ENCODE data around the gene TTLL5. TPM values are rescaled to one million over a fixed set of nuclear protein-coding genes. Genes with fewer than 3 reads are reported as not detected.

Gene TTLL5
- polyA plus RNA-seq, 3 donors: 4.2 to 7.2 (median 4.7) TPM

- no peak overlapping the region for H3K4me2 ChIP-seq (replicated peaks; ENCODE audit: extremely low read depth, low read length, poor library complexity, severe bottlenecking)
Observed at GRCh38 chr14:75968456-75968855, 307.4 kb downstream of the TTLL5 start.

GRCh38 chr14:75969126-75969525 lies 308.1 kb downstream of the TTLL5 start:
- H3K79me2 ChIP-seq (ENCODE audit: insufficient read depth, low read length): no peaks in the 10 kb centered on the region
- no peaks in the 10 kb centered on the region for H3K4me1 ChIP-seq (ENCODE audit: control insufficient read depth in 1 of 2, insufficient read depth in 2 of 2, low read length in 2 of 2)
- H3K4me3 ChIP-seq (replicated peaks in 1 of 3; ENCODE audit: low read depth in 2 of 3, low read length in 3 of 3): no peak overlapping the region
- H3K36me3 ChIP-seq (replicated peaks in 1 of 2; ENCODE audit: control insufficient read depth in 1 of 2, insufficient read depth in 2 of 2, low read length in 2 of 2): no peaks in the 10 kb centered on the region
- H3K27ac ChIP-seq (ENCODE audit: low read depth in 1 of 2, low read length in 2 of 2): no peak overlapping the region
- Mint-ChIP-seq H3K27ac (no peak overlapping the region), H3K27me3 (ENCODE audit: low read depth in 3 of 3) (no peaks in the 10 kb centered on the region), H3K4me1 (no peaks in the 10 kb centered on the region), H3K9me3 (no peaks in the 10 kb centered on the region), H3K36me3 (peaks cover 0 to 4% of the 10 kb centered on the region in 2 donors), H3K4me3 (no peak overlapping the region)
- no peak for TF ChIP-seq CTCF (IDR thresholded peaks at IDR 0.05)
- H3K27me3 ChIP-seq (ENCODE audit: control insufficient read depth in 2 of 2, insufficient read depth in 2 of 2, low read length in 2 of 2): no peaks in the 10 kb centered on the region
- no peak overlapping the region for H2AFZ ChIP-seq (ENCODE audit: insufficient read depth, low read depth, low read length, poor library complexity, severe bottlenecking)
- no CpG with 5 or more reads among the region's 4 CpGs for WGBS (ENCODE audit: insufficient coverage)
- no peaks in the 10 kb centered on the region for H4K20me1 ChIP-seq (ENCODE audit: insufficient read depth, low read length)
- H3K9me3 ChIP-seq (replicated peaks in 1 of 2; ENCODE audit: control insufficient read depth in 1 of 2, insufficient read depth in 1 of 2, low read length in 2 of 2): no peaks in the 10 kb centered on the region
- intact Hi-C loops (cut with micrococcal nuclease): no loop called here
- DNase-seq: no peak
- H3K9ac ChIP-seq (ENCODE audit: insufficient read depth, low read length, poor library complexity, severe bottlenecking): no peak overlapping the region
- no peak overlapping the region for H3K4me2 ChIP-seq (replicated peaks; ENCODE audit: extremely low read depth, low read length, poor library complexity, severe bottlenecking)

More at GRCh38 chr14:75968456-75968855, 307.4 kb downstream of the TTLL5 start:
- Histone ChIP-seq H3K27me3 (ENCODE audit: control insufficient read depth in 2 of 2, insufficient read depth in 2 of 2, low read length in 2 of 2) (no peaks in the 10 kb centered on the region), H3K4me3 (replicated peaks in 1 of 3; ENCODE audit: low read depth in 2 of 3, low read length in 3 of 3) (no peak overlapping the region), H3K27ac (ENCODE audit: low read depth in 1 of 2, low read length in 2 of 2) (no peak overlapping the region), H3K36me3 (replicated peaks in 1 of 2; ENCODE audit: control insufficient read depth in 1 of 2, insufficient read depth in 2 of 2, low read length in 2 of 2) (no peaks in the 10 kb centered on the region), H3K79me2 (ENCODE audit: insufficient read depth, low read length) (no peaks in the 10 kb centered on the region), H3K9me3 (replicated peaks in 1 of 2; ENCODE audit: control insufficient read depth in 1 of 2, insufficient read depth in 1 of 2, low read length in 2 of 2) (no peaks in the 10 kb centered on the region), H3K9ac (ENCODE audit: insufficient read depth, low read length, poor library complexity, severe bottlenecking) (no peak overlapping the region), H3K4me1 (ENCODE audit: control insufficient read depth in 1 of 2, insufficient read depth in 2 of 2, low read length in 2 of 2) (no peaks in the 10 kb centered on the region), H4K20me1 (ENCODE audit: insufficient read depth, low read length) (no peaks in the 10 kb centered on the region), H2AFZ (ENCODE audit: insufficient read depth, low read depth, low read length, poor library complexity, severe bottlenecking) (no peak overlapping the region)
- TF ChIP-seq CTCF (IDR thresholded peaks at IDR 0.05): no peak
- Mint-ChIP-seq H3K27me3 (ENCODE audit: low read depth in 3 of 3) (no peaks in the 10 kb centered on the region), H3K4me1 (no peaks in the 10 kb centered on the region), H3K9me3 (no peaks in the 10 kb centered on the region), H3K27ac (no peak overlapping the region), H3K36me3 (peaks cover 0 to 4% of the 10 kb centered on the region in 2 donors), H3K4me3 (no peak overlapping the region)
- DNase-seq: no peak
- intact Hi-C loops (cut with micrococcal nuclease): no loop called here
- WGBS (ENCODE audit: insufficient coverage): 100% methylated on average over 2 of the region's 4 CpGs

Measured in CD14-positive monocyte (primary cell).